Spleen (tissue), 7 donors: ENCODE data around the gene RGS10.

Experiments
- CTCF ChIP-seq, 11 experiments: fragments of 200-600 bp in 7 of 11; fragments of 450-650 bp in 4 of 11; sonication (generic) in 4 of 11; IDR thresholded peaks in 8 of 11; conservative IDR thresholded peaks in 3 of 11; 1 replicate in 7 of 11; 2 replicates in 4 of 11; pipeline versions ENCODE4 v1.4.0 to v1.8.0; 2016 to 2021; ENCODE audit warnings: antibody characterized with exemption in 11 of 11, inconsistent platforms in 4 of 11, mild to moderate bottlenecking in 1 of 11
- POLR2A ChIP-seq, 3 donors: fragments of 450-650 bp; IDR thresholded peaks; one replicate each; pipeline ENCODE4 v1.5.1; 2017; ENCODE audit warnings: antibody characterized with exemption in 3 of 3, mild to moderate bottlenecking in 1 of 3
- donor health status: DM: no; HTN: no; CAD: no; lungs with moderate emphysema.
- donor health status: DM: no; HTN: no; CAD: no.
- donor health status: DM: no; HTN: no; CAD: no.

GRCh38 chr10:119478111-119478802 lies 64.3 kb downstream of the RGS10 start:
- TF ChIP-seq CTCF (IDR thresholded peaks at IDR 0.05 in 8 of 11, conservative IDR thresholded peaks at IDR 0.05 in 3 of 11) (no peak), POLR2A (IDR thresholded peaks at IDR 0.05) (no peak)
